CMK (cell line): ENCODE measurements around the gene CLEC16A.

Experiments used
- DNase-seq: peaks from one replicate; pipeline ENCODE4 v3.0.0-alpha.2; 2010; ENCODE audit warnings: low read depth

The CLEC16A gene

DNA sequence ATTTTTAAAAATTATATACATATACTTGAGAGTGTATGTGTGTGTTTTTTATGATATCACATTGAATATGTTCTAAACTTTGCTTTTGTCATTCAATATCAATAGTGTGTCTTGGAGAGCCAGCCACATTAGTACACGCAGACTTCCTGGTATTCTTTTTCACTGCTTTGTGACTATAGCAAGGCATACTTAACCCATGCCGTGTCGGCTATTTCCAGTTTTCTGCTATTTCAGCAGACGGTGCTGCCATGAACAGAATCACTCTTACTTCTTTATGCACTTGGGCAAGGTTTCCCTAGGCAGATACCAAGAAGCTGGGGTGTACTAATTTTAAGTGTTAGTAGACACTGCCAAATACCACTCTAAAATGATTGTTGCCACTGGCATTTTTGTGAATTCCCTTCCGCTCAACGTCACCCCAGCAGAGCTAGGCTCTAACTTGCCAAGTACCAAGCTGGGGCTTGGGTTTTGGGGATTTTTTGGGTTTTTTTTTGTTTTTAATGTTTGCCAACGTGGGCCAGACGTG is 176.8 kb downstream of the CLEC16A start:
- no peak for DNase-seq

DNA sequence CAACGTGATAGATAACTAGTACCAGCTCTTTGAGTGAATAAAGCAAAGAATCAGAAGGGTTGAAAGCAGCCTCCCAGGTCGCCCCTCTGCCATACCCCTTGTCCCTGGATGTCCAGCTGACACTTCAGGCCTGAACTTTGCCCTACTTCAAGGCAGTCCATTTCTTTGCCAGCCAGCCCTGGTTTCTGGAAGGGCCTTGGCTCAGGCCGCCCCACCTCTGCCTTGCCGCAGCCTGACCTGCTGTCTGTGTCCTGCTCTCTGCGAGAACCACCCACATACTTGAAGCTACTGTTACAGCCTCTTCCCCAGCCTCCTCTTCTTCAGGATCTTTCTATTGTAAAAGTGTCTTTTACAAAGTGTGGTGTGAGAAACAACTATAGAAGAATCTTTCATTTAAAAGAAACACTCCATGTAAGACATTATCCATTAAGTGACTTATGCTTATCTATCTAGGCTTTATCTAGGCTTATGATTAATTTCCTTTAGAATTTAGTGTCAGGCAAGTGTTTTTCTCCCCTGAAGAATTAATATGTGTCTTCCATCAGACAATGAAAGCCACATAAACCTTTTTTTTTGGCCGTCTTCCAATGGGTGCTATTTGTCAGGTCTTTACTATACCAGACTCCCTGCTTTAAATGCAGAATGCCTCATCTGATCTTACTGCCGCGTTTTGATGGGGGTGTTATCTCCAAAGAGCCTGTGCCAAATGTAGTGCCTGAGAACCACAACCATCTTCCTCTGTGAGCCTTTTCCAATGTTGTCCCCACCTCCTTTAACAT is 177.7 kb downstream of the CLEC16A start:
- DNase-seq: no peak

DNA sequence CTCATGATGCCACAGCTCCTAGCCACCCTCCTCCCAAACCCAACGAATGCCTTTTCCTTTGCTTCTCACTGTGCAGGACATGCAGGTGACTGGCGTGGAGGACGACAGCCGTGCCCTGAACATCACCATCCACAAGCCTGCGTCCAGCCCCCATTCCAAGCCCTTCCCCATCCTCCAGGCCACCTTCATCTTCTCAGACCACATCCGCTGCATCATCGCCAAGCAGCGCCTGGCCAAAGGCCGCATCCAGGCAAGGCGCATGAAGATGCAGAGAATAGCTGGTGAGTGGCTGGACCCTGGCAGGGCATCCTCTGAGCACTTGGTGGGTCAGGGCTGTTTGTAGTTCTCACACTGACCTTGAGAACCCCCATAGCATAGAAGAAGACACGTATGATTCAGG is 179.3 kb downstream of the CLEC16A start:
- no peak for DNase-seq

DNA sequence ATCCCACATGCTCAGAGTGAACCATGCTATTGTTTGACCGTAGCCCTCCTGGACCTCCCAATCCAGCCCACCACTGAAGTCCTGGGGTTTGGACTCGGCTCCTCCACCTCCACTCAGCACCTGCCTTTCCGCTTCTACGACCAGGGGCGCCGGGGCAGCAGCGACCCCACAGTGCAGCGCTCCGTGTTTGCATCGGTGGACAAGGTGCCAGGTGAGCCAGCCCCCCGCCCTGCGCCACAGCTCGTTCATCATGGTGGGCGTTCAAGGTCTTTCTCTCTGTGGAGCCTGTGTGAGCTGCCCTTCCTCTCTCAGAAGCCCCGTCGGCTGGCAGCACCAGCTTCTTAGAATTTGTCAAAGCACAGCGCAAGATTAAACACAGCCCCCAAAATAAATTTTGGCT is 181.6 kb downstream of the CLEC16A start:
- no peak for DNase-seq

DNA sequence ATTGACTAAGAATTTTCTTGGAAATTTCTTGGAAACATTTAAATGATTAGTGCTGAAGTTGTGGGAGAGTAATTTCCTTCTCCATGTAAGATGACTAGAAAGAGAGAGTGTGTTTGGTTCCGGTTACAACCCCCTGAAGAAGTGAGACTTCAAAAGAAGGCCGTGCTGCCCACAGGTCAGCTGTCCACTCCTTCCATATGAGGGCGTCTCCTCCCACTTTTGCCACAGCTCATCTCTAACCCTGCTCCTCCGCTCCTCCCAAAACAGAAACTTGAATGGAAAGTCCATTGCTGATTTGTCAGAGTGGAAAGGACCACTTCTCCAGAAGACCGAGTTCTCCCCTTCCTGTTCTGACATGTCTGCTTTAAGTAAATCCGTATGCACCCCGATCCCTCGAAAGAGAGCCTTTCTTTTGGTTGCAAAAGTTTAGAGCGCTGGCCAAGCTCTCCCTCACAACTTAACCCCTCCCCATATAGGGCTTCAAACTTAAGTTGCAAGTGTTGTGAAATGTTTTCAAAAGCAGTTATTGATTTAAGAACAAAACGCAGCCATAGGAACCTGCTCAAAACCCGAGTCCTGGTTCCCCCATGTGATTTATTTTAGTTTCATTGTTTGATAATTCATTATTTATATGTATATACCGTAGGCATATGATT is 182.2 kb downstream of the CLEC16A start:
- no peak for DNase-seq

DNA sequence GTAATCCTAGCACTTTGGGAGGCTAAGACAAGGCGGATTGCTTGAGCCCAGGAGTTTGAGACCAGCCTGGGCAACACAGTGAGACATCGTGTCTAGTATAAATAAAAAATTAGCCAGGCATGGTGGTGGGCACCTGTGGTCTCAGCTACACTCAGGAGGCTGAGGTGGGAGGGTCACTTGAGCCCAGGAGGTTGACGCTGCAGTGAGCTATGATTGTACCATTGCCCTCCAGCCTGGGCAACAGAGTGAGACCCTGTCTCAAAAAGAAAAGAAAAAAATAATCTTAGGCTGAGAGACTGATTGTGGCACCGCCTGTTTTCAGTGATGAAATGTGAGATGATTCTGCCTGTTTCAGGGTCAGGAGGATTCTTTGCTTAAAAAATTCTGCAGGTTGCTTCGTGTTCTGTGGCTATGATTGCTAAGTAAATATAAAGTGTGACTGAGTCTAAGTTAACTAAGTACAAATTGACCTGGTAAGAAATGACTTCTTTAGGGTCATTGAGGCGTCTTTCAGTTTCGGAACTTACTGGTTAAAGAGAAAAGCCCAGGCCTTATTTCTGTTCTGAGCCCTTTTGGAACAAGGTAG is 183.3 kb downstream of the CLEC16A start:
- no peak for DNase-seq

DNA sequence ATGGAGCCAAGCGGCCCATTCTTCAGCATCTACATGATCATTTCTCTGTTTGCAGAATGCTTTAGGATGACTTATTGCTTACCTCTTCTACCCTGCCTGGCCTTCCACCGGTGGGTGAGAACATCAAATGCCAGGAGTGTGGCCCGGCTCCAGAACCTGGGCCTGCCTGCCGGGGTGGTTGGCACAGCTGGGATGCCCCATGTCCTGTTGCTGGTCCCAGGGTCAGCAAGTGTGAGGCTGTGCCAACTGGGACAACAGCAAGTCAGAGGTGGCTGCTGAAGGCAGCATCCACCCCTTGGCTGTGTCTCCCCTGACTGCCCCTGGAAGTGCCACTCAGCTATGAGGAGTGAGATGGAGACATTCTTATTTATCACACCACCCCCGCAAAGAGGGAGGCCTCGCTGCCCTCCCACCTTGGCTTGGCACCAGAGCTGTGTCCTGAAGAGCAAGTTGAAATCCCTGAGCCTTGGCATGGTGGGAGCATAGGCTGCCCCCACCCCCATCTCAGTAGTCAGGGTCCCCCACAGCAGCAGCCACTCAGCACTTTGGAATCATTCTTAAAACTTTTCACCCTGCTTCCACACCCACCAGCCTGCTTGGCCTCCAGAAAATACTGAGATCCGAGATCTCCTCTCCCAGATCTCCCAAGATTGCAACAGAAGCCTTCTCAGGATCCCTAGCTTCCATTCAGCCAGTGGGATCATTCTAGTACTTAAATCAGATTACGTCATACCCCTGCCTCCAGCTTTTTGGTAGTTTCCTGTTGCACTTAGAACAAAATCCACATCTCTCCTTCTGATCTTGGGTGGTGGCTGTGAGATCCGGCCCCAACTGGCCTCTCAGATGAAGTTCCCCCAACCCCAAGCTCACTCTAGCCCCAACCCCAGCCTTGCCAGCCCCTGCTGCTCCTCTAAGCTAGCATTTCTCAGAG is 184.1 kb downstream of the CLEC16A start:
- peak; percentile 78 for DNase-seq

DNA sequence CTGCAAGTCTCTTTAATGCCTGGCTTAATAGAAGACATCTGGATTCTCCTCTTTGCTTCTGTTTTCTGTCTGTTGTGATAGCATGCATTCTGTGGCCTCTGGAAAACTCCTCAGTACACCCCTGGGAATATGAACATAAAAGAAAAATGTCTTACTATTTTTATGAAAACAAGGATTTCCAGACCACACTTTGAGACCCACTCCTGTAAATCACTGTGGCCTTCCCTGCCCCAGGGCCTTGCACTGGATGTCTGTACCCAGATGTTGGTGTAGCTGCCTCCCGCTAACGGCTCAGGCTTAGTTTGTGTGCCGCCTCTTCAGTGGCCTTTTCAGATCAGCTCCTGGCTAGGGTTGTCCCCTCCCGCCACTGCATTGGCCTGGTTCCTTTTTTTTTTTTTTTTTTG is 185.0 kb downstream of the CLEC16A start:
- no peak for DNase-seq

DNA sequence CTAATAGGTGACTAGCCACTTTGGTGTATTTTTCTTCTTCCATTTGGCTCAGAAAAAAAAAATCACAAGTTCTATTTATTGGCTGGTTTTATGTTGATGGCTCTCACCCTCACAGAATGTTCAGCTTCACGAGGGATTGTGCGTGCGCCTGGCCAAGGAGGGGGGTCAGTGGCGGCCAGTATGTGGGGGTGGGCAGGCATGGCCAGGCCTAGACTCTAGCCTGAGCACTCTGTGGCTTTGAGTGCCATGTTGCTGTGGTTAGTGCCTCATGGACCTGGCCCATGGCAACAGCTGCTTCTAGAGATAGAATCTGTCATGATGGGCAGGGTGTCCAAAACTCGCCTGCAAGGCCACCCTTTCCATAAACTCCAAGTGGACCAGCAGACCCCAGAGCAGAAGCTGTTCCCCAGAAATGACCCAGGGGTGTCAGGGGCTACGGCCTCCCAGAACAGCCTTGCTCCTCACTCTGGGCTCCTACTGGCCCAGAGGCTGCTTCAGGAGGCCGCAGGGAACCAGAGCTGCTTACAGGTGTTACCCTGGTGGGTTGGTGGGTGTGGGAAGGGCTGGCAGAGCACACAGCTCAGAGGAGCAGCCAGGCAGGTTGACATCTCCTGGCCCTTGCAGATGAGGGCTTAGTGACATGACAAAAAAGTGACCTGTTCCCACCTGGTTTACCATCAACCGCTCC is 186.8 kb downstream of the CLEC16A start:
- DNase-seq: no peak

DNA sequence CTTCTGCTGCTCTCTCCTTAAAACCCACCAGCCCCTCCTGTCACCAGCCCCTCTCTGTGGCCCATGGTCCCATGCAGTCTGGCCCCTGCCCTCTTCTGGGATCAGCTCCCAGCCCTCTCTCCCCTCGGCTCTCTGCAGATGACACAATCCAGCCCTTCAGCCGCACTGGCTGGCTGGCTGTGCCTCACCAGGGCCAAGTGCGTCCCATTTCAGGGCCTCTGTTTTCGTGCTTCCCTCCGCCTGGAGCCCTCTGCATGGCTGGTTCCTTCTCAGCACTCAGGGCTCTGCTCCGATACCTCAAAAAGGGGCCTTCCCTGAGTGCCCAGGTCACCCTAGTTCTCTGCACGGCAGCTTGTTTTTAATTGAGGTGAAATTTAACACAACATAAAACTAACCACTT is 187.3 kb downstream of the CLEC16A start:
- no peak for DNase-seq

DNA sequence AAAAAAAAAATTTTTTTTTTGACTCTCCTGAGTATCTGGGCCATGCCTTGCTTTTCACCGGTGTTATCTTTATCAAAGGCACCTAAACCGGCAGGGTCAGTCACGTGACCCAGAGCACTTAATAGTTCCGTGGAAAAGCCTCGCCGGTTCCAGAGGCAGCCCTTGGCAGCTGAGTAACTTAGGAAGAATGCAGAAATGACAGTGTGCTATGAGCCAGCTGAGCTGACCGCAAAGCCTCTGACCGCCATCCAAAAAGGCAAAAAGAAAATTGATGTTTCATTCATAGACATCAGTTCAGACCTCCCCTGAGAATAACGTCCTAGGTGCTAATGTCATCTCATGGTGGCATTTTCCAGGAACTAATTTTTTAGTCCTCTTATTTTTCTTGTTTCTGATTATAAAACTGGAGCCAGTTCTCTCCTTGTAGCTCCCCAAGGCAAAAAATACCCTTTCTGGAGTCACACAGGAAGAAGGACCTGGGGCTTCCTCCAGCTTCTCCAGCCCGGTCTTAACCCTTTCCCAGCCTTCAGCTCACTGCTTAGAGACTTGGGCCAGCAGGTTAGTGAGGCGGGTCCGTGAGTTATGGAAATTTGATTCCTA is 189.1 kb downstream of the CLEC16A start:
- DNase-seq: no peak

DNA sequence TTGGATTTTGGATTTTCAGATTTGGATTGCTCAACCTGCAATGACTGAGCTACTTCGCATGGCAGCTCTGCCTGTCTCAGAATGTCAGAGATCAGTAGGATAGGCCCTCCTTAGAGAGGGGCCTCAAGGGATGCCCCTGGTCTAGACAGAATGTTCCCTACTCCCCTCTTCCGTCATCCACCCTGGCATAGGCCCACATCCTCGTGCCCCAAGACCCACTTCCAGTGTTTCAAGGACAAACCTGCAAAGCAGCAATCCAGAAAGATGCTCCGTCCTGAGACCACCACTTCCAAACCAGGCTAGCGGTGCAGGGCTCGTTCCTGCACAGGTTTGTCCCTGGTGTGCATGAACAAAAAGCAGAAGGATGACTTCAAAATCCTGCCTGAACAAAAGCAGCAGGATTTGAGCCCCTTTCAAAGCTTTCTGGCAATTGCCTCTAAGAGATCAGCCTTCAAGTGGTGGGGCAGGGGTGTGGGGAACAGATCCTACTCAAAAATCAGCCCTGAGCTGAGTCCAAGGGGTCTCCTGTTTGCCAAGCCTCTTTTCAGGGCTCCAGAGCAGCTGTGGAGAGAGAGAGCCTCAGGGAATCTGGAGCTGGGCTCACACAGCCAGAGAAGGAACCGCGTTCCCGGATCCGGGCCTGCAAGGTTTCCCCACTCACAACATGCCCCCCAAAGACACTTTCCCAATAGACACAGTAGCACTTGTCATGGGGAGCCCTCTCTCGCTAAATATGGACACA is 190.5 kb downstream of the CLEC16A start:
- DNase-seq: no peak

DNA sequence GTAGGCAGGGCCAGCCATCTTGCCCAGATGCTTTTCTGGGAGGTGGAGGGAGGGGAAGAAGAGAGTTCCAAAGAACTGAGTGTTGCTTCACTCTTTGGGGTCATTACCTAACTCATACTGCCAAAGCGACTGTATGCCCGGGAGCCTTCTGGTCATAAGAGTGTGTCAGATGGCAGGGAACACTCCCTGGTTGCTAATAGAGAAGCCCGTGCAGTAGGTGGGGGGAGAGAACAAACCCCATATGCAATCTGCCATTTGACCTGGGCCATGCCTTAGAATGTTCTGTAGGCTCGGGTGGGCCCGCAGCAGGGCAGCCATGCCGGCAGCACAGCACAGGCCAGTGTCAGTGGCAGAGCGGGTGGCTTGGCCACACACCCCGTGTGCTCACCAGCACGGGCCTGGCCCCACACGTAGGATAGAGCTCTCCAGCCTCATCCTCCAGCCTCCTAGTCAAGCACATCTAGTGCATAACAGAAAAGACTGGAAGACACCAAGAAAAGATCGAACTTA is 191.2 kb downstream of the CLEC16A start:
- DNase-seq: no peak

DNA sequence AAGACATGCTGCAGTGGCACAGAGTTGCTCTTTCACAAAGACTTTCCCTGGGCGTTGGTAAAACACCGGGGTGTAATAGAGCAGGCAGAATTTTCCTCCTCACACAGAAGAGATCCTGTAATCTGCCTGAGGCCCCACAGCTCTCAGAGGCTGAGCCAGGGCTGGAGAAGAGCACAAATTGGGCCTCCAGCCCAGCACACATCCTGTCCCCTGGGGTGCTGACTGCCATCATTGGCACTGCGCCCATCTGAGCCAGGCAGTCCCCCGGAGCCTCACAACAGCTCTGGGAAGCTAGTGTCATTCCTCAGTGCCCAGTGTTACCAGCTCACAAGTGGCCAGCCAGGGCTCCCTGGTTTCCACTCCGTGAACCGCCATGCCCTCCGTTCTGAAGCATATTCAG is 192.2 kb downstream of the CLEC16A start:
- no peak for DNase-seq

DNA sequence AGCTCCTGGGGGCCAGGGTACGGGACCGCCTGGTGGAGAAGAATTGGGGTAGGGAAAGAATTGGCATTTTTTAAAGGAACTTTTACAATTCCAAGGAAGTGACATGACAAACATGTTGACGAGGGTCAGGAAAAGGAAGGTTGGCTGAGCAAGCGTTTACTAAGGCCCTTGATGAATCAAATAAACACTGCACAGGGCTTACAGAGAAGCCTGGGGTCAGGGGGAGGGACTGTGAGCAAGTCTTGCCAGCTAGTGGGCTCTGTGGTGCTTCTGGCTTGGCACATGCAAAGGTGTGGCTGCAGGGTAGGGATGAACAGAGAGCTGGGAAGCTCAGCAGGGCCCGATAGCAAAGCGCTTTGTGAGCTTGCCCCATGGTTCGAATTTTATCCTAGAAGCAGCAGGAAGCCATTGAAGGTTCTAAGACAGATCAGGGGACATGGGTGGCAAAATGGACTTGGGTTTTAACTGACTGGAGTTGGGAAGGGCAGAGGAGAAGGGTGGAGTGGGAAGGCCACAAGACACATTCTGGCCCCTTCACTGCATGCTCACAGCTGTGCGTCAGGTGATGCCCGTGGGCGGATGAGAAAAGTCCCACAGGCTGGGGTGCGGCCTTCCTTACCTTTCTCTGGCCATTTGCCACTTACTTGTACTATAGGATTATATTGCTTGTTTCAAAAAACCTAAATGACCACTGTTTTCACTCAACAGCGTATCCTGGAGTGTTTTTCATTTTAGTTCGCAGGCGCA is 193.8 kb downstream of the CLEC16A start:
- no peak for DNase-seq

DNA sequence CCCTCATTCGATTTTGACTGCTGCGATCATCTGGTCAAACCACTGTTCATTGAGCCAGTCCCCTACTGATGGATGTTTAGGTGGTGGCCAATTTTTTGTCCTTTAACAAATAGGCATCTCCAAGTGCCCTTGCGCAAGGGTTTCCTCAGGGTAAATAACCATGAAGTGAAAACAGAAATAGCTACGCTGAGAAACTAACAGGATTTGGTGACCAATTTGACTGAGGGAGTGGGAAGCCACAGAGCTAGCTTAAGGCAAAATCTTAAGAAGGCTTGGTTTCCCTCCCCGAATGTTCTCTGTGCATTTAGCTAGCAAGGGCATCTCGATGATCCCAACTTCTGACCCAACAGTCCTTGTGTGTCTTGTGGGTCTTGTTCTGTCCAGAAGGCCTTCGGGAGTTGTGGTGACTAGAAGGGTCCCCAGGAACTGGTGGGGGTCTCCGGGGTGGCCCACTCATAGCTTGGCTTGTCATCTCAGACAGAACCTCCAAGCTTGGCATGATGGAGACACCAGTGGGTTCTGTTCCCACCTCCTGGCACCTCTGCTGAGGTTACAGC is 194.5 kb downstream of the CLEC16A start:
- DNase-seq: no peak

DNA sequence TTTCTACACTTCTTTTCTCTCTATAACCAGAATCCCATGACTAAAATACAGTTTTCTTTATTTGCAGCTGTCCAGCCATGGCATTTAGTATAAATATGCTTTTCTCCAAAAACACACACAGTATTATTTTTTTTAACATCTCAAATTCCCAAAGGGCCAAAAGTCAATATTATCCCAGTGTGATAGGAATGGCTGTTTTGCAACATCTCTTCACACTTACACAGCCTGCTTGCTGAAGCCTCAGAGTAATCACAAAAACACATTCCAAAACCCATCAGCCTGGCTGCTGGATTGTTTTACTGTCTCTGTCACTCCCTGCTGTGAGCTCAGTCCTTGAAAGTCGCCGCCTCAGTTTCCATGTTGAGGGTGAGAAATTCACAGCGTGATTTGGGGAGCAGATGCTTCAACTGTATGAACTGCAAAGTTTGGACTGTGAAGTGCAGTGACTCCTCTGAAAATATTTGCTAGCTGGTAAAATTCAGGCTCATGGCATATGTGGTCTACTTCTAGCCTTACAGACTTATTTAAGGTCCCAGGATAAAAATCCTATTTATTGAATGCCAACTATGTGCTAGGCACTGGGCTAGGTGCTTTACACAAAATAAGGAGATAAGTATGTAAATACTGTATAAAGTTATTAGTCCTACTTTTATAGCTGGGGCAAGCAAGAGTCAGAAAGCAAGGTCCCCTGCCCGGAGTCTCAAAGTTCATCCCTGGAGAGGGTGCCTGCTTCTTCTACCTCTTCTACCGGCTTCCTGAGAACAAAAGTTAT is 195.1 kb downstream of the CLEC16A start:
- DNase-seq: no peak

DNA sequence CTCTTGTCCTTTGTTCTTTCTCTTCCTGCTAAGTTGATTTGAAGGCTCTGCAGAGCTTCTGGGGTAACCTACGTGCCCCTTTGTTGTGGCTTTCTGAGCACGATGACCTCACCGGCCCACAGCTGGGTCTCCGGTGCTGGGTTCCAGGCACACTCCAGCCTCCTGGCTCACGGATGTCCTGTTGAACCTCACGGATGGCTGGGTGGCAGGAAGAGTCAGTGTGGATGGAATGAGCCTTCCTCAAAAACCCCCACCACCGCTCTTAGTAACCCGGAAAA is 195.7 kb downstream of the CLEC16A start:
- no peak for DNase-seq

DNA sequence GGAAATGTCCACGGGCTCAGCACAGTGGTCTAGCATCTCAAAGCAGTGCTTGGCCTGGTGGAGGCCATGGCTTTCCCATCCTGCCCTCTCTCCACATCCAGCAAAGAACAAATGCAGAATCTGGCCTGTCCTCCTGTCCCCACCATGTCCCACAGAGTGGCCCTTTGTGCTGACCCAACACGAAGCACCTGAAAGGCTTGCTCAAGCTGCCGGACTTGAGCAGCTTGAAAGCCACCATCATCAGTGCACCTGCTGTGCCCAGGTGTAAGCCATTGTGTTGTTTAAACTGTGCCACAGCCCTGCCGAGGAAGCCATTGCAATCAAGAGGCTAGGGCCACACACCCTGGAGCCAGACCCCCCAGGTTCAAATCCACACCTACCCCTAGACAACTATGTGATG is 196.1 kb downstream of the CLEC16A start:
- no peak for DNase-seq
